Endothelial cell (in vitro differentiated cells): Measurements from ENCODE around the gene OR52E4. TPM values are rescaled to one million over a fixed set of nuclear protein-coding genes. Genes with fewer than 3 reads are reported as not detected.

Experiments used
- DNase-seq: peaks from one replicate; pipeline ENCODE4 v3.0.0; 2021; ENCODE audit warnings: low spot score
- H3K27ac Mint-ChIP-seq: one replicate; pipeline ENCODE4 v1.8.0; 2021; ENCODE audit warnings: mixed read lengths, inconsistent platforms; ENCODE audit not compliant: unreplicated experiment
- H3K27me3 Mint-ChIP-seq: one replicate; pipeline ENCODE4 v1.8.0; 2021; ENCODE audit warnings: mild to moderate bottlenecking, moderate library complexity, mixed read lengths, inconsistent platforms; ENCODE audit not compliant: unreplicated experiment
- H3K36me3 Mint-ChIP-seq: one replicate; pipeline ENCODE4 v1.8.0; 2021; ENCODE audit warnings: mild to moderate bottlenecking, low read depth, mixed read lengths, inconsistent platforms; ENCODE audit not compliant: unreplicated experiment
- H3K4me1 Mint-ChIP-seq: one replicate; pipeline ENCODE4 v1.8.0; 2021; ENCODE audit warnings: mild to moderate bottlenecking, mixed read lengths, inconsistent platforms; ENCODE audit not compliant: unreplicated experiment
- H3K4me3 Mint-ChIP-seq: one replicate; pipeline ENCODE4 v1.8.0; 2021; ENCODE audit warnings: mild to moderate bottlenecking, mixed read lengths, inconsistent platforms; ENCODE audit not compliant: unreplicated experiment
- H3K9me3 Mint-ChIP-seq: one replicate; pipeline ENCODE4 v1.8.0; 2021; ENCODE audit warnings: mixed read lengths, inconsistent platforms; ENCODE audit not compliant: unreplicated experiment
- CTCF ChIP-seq: fragments of 200-600 bp; sonication (generic); IDR thresholded peaks from one replicate; pipeline ENCODE4 v1.5.0; 2021; ENCODE audit warnings: antibody characterized with exemption; ENCODE audit not compliant: unreplicated experiment
- total RNA-seq: library from RNA; stranded (reverse); fragmentation: NEBNext Ultra II Directional; extraction: Animal tissue kit (Norgen Biotek cat#: 25700); gene quantifications from one replicate; pipeline ENCODE4 v1.2.1, GENCODE V29; 2021; ENCODE audit not compliant: unreplicated experiment

Gene OR52E4
- total RNA-seq, 1 donor from 2014 or later = not detected

GRCh38 chr11:5931061-5931460, 50.6 kb downstream of the OR52E4 start:
- no peaks in the 10 kb centered on the region for H3K9me3 Mint-ChIP-seq
- peak overlapping the region; percentile 19 for H3K4me3 Mint-ChIP-seq
- DNase-seq = no peak
- TF ChIP-seq CTCF = no peak
- H3K27me3 Mint-ChIP-seq = peaks cover 8% of the 10 kb centered on the region
- no peaks in the 10 kb centered on the region for H3K4me1 Mint-ChIP-seq
- no peak overlapping the region for H3K27ac Mint-ChIP-seq
- peaks cover 20% of the 10 kb centered on the region for H3K36me3 Mint-ChIP-seq

DNA sequence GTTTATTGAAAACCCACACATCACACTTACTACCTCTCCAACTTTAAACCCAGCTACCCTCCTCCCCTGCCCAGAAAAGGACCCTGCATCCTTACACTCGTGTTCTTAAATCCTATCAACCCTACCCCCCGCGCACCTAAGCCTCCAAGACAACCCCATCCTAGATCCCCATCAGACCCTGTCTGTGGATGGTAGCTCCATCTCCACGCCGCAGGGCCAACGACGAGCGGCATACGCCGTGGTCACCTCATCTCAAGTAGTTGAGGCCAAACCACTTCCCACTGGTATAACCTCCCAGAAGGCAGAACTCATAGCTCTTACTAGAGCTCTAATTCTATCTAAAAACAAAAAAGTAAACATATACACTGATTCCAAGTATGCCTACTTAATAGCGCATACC, 52.2 kb downstream of the OR52E4 start:
- H3K4me1 Mint-ChIP-seq = no peaks in the 10 kb centered on the region
- DNase-seq = no peak
- no peak overlapping the region for H3K27ac Mint-ChIP-seq
- peaks cover 20% of the 10 kb centered on the region for H3K36me3 Mint-ChIP-seq
- peak overlapping the region; percentile 48 for H3K4me3 Mint-ChIP-seq
- no peaks in the 10 kb centered on the region for H3K9me3 Mint-ChIP-seq
- TF ChIP-seq CTCF = no peak
- peaks cover 9% of the 10 kb centered on the region for H3K27me3 Mint-ChIP-seq

DNA sequence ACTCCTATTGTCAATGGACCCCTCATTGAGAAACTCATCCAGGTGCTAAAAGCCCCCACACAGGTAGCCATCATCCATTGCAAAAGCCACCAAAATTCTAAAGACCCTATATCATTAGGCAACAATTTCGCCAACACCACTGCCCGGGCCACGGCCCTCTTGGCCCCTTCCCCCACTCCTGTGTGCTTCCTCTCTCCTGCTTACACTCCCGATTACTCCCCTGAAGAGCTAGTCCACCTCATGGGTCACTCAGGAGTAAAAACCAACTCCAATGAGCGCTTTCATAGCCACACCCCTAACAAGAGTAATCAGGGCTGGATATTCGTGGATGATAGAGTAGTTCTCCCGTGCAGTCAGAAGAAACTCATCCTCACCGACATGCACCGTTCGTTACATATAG, 52.7 kb downstream of the OR52E4 start:
- no peak for TF ChIP-seq CTCF
- peaks cover 20% of the 10 kb centered on the region for H3K36me3 Mint-ChIP-seq
- H3K27me3 Mint-ChIP-seq = peaks cover 11% of the 10 kb centered on the region
- no peaks in the 10 kb centered on the region for H3K9me3 Mint-ChIP-seq
- no peak overlapping the region for H3K4me3 Mint-ChIP-seq
- no peaks in the 10 kb centered on the region for H3K4me1 Mint-ChIP-seq
- no peak overlapping the region for H3K27ac Mint-ChIP-seq
- no peak for DNase-seq

Other genes starting within 250 kb of the OR52E4 start
- 114 TPM for gene TRIM5, start 195.6 kb upstream of the OR52E4 start, total RNA-seq
- 1.2 TPM for gene TRIM22, start 190.8 kb upstream of the OR52E4 start, total RNA-seq
- not detected for gene OR56B1, start 144.2 kb upstream of the OR52E4 start, total RNA-seq
- not detected for gene OR52N4, start 126.4 kb upstream of the OR52E4 start, total RNA-seq
- gene OR52N5, start 97.3 kb upstream of the OR52E4 start, total RNA-seq = 6.8 TPM
- 13.6 TPM for gene OR52N1, start 89.4 kb upstream of the OR52E4 start, total RNA-seq
- gene OR52N2, start 71.7 kb upstream of the OR52E4 start, total RNA-seq = not detected
- gene OR52E6, start 38.7 kb upstream of the OR52E4 start, total RNA-seq = not detected
- gene OR52E8, start 22.9 kb upstream of the OR52E4 start, total RNA-seq = not detected
- not detected for gene OR52E5, start 12.6 kb downstream of the OR52E4 start, total RNA-seq
- not detected for gene OR56A3, start 61.6 kb downstream of the OR52E4 start, total RNA-seq
- gene OR56A5, start 87.9 kb downstream of the OR52E4 start, total RNA-seq = not detected
- gene OR52L1, start 106.4 kb downstream of the OR52E4 start, total RNA-seq = not detected
- gene OR56A4, start 126.3 kb downstream of the OR52E4 start, total RNA-seq = 0.13 TPM
- 0.03 TPM for gene OR56A1, start 150.1 kb downstream of the OR52E4 start, total RNA-seq
- not detected for gene OR56B4, start 227.1 kb downstream of the OR52E4 start, total RNA-seq